A673 (cell line): Measurements from ENCODE around the gene LRRC27.

ENCODE experiments used
- CTCF ChIP-seq: fragments of 300-800, 200-600 bp; sonication (generic); conservative IDR thresholded peaks from 2 replicates; pipeline ENCODE4 v1.5.1; 2017; ENCODE audit warnings: low read depth, mild to moderate bottlenecking, antibody characterized with exemption, low read length, moderate library complexity, mixed read lengths
- EZH2 ChIP-seq: fragments of 200-600 bp; sonication (generic); IDR thresholded peaks from 2 replicates; pipeline ENCODE4 v1.6.1; 2017; ENCODE audit warnings: borderline replicate concordance, low read depth, mild to moderate bottlenecking, mixed read lengths, antibody characterized with exemption, low read length; ENCODE audit not compliant: poor library complexity, severe bottlenecking

GRCh38 chr10:132328738-132329137 lies 3.3 kb upstream of the LRRC27 start:
- TF ChIP-seq CTCF (no peak), EZH2 (no peak)
